ENCODE measurements around the gene CD3D.

- TF ChIP-seq EZH2 (IDR thresholded peaks at IDR 0.05; ENCODE audit: borderline replicate concordance, low read depth, low read length, severe bottlenecking) (no peak), POLR2AphosphoS5 (IDR thresholded peaks at IDR 0.05; ENCODE audit: insufficient read depth, low read depth, low read length) (no peak), CTCF (IDR thresholded peaks at IDR 0.05; ENCODE audit: extremely low read depth in 1 of 2, insufficient read depth in 1 of 2, low read depth in 1 of 2, low read length in 2 of 2) (no peak), MYC (IDR thresholded peaks at IDR 0.05; ENCODE audit: low read depth, low read length) (no peak)
These were observed 31.4 kb upstream of the CD3D start for GRCh38 chr11:118373871-118374270.
